GM18505 (cell line): ENCODE data around the gene NSUN6.

Experiments used
- ATAC-seq: cut with Tn5 transposase; IDR thresholded peaks from one replicate; pipeline ENCODE4 v1.9.1; 2021; ENCODE audit not compliant: unreplicated experiment
- POLR2A ChIP-seq: IDR thresholded peaks from 4 replicates; pipeline ENCODE4 v1.6.1; 2011; ENCODE audit warnings: borderline replicate concordance; ENCODE audit not compliant: insufficient read depth, insufficient read length; ENCODE audit errors: extremely low read depth

The NSUN6 gene

GRCh38 chr10:18651324-18652007 lies at the start of gene NSUN6:
TSS of gene NSUN6 (minus strand) at chr10:18651587. CDS start at chr10:18651203, 384 bp downstream.
- peak; percentile 85 for TF ChIP-seq POLR2A
- peak; percentile 100 for ATAC-seq

GRCh38 chr10:18699849-18700840 lies 48.8 kb upstream of the NSUN6 start:
- ATAC-seq, result no peak
- TF ChIP-seq POLR2A, result no peak

- no peak for ATAC-seq
- TF ChIP-seq POLR2A, result no peak
Measured at GRCh38 chr10:18690541-18690940, 39.2 kb upstream of the NSUN6 start.

GRCh38 chr10:18689498-18689897 lies 38.1 kb upstream of the NSUN6 start:
- no peak for TF ChIP-seq POLR2A

GRCh38 chr10:18687706-18688105 lies 36.3 kb upstream of the NSUN6 start:
- TF ChIP-seq POLR2A, result no peak
- no peak for ATAC-seq

More at GRCh38 chr10:18689498-18689897, 38.1 kb upstream of the NSUN6 start:
- no peak for ATAC-seq

- ATAC-seq, result no peak
Measured at GRCh38 chr10:18687195-18687594, 35.8 kb upstream of the NSUN6 start.

GRCh38 chr10:18685555-18685954 lies 34.2 kb upstream of the NSUN6 start:
- no peak for ATAC-seq
- no peak for TF ChIP-seq POLR2A

More at GRCh38 chr10:18687195-18687594, 35.8 kb upstream of the NSUN6 start:
- no peak for TF ChIP-seq POLR2A

GRCh38 chr10:18684953-18685352 lies 33.6 kb upstream of the NSUN6 start:
- no peak for ATAC-seq
- no peak for TF ChIP-seq POLR2A

- no peak for TF ChIP-seq POLR2A
- ATAC-seq, result no peak
Measured at GRCh38 chr10:18684416-18684815, 33.0 kb upstream of the NSUN6 start.

GRCh38 chr10:18683427-18683826 lies 32.0 kb upstream of the NSUN6 start:
- no peak for TF ChIP-seq POLR2A
- no peak for ATAC-seq

- no peak for ATAC-seq
- TF ChIP-seq POLR2A, result no peak
Measured at GRCh38 chr10:18681971-18682411, 30.6 kb upstream of the NSUN6 start.

GRCh38 chr10:18681366-18681765 lies 30.0 kb upstream of the NSUN6 start:
- no peak for ATAC-seq

GRCh38 chr10:18680754-18681153 lies 29.4 kb upstream of the NSUN6 start:
- ATAC-seq, result no peak
- TF ChIP-seq POLR2A, result no peak

More at GRCh38 chr10:18681366-18681765, 30.0 kb upstream of the NSUN6 start:
- TF ChIP-seq POLR2A, result no peak
